IPS-18c (cell line): ENCODE data around the gene WWC2.

Experiments
- H3K4me3 ChIP-seq: 2 replicates; pipeline ENCODE4 v1.7.0; 2013; ENCODE audit warnings: low read depth, mild to moderate bottlenecking, low read length, moderate library complexity; ENCODE audit not compliant: insufficient read depth
- H3K9me3 ChIP-seq: one replicate; pipeline ENCODE4 v1.6.1; 2013; ENCODE audit warnings: mild to moderate bottlenecking, low read length, moderate library complexity; ENCODE audit not compliant: control insufficient read depth, insufficient read depth

WWC2 gene

DNA sequence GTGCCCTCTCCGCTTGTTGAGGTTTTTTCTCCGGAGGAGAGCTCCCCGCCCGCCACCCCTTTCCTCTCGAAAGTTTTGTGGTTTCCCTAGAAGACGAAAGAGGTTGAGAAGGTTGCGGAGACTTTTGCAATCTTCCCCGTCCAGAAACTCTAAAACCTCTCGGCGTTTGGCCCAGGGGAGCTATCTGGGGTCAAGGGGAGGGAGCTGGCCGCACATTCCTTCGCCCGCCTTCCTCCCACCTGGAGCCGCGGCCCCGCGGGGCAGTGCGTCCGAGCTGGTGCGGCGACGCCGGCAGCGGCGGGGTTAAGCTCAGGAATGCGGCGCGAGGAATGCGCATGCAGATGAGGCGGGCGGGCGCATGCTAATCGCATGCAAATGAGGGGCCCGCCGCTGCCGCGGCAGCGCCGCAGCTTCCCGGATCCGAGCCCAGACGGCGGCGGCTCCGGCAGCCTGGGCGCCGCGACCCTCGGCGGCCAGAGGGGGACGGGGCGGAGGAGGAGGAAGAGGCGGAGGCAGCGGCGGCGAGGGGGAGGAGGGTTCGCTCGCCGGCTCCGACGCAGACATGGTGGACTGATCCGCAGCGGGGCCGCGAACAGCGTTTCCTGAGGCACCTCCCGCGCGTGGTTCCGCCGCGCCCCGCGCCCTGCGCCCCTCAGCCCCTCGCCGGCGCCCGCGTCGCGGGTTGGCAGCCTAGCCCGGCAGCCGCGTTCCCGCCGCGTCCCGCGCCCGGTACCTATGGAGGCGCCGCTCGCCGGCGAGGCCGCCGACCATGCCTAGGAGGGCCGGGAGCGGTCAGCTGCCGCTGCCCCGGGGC is at the start of gene WWC2:
WWC2 (plus strand) TSS at position 535 of the 814 bp plus-strand sequence; CDS start at position 770, 235 bp downstream.
- Histone ChIP-seq H3K9me3 (no peaks in the 10 kb centered on the region), H3K4me3 (peak within 1 kb of the TSS; percentile 89)

DNA sequence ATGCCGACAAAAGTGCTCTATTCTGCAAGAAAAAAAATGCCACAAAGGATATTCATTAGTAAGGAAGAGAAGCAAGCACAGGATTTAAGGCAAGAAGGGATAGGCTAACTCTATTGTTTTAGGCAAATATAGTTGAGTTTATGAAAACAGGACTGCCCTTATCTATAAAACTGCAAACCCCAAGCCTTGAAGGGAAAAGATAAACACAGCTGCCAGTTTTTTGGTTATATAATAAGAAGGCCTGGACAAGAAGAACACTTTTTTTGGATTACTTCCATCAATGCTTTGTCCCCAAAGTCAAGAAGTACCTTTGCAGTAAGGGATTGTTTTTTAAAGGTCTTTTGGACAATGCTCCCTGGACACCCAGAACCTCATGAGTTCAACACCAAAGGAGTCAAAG is 45.4 kb upstream of the WWC2 start:
- Histone ChIP-seq H3K9me3 (peaks cover 2% of the 10 kb centered on the region), H3K4me3 (no peak overlapping the region)

DNA sequence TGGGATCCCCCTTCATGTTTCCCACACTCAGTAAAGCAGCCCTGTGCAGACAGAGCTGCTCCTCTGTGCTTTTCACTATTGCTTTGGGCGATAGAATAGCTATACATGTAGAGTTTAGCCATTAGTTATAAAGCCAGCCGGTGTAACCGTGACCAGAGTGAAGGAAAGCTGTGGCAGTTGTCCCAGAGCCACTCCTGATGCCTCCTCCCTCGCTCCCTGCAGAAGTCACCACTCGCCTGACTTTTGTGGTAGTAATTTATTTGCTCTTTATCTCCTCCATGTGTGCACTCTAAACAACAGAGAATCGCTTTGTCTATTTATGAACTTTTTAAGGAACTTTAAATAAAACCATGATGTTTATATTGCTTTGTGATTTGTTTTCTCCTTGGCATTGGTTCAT is 41.8 kb upstream of the WWC2 start:
- H3K9me3 ChIP-seq = peaks cover 2% of the 10 kb centered on the region
- H3K4me3 ChIP-seq = no peak overlapping the region

DNA sequence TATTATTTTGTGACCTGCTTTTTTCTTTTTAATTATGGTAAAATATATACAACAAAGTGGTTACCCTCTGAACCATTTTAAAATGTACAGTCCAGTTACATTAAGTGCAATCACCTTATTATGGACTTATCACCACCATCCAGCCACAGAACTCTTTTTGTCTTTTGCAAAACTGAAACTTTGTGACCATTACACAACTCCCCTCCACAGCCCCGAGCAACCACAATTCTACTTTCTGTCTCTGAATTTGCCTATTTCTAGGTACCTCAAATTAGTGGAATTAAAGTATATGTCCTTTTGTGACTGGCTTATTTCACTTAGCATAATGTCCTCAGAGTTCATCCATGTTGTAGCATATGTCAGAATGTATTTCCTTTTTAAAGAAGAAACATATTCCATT is 39.3 kb upstream of the WWC2 start:
- Histone ChIP-seq H3K4me3 (no peak overlapping the region), H3K9me3 (peaks cover 2% of the 10 kb centered on the region)

DNA sequence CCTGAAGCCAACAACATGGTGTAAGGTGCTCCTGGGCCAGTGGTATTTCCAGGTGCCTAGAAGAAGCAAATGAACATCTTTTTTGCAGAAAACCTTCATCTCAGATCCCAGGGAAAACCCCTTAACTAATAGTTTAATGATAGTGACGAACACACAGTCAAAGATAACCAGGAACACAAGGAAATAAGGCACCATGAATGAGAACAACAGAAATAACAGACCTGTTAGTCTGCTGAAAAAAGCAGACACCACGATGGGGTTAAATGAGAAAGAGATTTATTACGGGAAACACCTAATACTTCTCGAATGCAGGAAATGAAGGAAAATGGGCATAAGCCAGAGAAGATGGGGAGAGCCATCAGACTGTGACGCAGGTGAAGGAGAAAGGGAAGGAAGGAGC is 30.6 kb upstream of the WWC2 start:
- Histone ChIP-seq H3K4me3 (no peak overlapping the region), H3K9me3 (no peaks in the 10 kb centered on the region)

DNA sequence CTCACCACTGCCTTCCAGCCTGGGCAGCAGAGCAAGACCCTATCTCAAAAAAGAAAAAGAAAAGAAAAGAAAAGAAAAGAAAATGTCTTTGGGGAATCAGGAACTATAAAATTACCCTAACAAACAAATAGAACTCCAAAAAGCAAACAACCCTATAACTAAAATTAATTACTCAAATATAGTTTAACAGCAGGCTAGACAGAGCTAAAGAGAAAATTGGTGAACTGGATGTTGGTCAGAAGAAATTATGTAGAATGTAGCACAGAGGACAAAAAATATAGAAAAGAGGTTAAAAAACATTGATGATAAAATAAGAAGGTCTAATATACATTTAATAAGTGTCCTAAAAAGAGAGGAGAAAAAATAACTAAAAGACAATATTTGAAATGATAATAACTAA is 27.8 kb upstream of the WWC2 start:
- H3K4me3 ChIP-seq = no peak overlapping the region

DNA sequence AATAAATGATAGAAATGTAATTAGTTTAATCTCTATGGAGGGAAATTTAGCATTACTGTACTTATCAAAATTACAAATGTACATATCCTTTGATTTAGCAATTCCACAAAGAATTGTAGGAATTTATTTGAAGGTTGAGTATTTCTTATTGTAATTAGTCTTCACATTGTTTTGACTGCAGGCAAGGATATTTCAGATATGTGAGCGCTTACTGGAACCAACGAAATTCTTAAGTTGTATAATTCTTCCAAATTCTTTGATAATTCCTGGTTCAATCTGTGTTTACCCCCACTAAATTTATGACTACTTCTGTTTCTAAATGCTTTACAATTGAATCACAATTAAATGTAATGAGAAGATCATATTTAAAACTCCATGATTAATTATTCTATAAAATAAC is 26.9 kb upstream of the WWC2 start:
- H3K4me3 ChIP-seq = no peak overlapping the region
- H3K9me3 ChIP-seq = no peaks in the 10 kb centered on the region

More for the DNA sequence above, 27.8 kb upstream of the WWC2 start:
- no peaks in the 10 kb centered on the region for H3K9me3 ChIP-seq

DNA sequence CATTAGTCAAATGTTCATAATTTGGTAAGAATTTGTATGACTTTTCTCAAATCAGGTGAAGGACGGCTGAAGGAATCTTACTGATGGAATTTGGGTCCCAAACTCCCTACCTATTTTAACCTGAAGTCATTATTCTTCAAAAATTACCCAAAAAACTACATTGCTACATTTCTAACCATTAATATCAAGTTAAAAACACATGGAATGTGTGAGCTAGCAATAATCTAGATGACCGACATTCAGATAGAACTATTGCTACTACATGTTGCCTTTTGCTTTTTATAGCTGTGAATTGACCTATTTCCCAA is 25.3 kb upstream of the WWC2 start:
- Histone ChIP-seq H3K4me3 (no peak overlapping the region), H3K9me3 (no peaks in the 10 kb centered on the region)

DNA sequence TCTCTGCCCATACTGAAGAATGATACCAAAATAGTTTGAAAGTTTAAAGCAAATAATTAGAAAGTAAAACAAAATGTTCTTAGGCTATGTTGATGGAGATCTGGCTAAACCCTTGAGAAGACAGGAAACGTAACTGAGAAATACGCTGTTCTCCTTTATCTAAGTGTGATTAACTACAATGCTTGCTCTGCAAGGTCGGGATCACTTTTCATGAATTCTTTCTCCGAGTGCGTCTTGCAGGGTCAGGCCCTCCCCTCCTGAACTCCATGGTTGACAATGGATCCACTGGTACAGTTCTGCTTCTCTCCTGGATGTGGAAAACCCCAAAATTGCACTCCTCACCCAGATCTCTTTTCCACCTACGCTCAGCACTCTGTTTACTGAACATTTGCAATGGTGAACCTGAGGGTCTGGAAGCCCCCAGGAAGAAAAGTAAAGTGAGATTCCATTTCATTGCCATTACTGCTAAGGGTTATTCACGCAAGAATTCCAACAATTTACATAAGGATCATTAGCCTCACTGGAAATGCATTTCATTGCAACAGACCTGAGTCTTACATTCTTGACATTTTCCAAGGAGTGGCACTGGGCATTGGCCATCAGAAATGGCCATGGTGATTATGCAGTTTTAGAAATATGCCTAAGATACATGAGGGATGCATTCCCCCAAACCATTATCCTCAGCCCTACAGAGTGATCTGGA is 24.6 kb upstream of the WWC2 start:
- Histone ChIP-seq H3K4me3 (no peak overlapping the region), H3K9me3 (no peaks in the 10 kb centered on the region)

DNA sequence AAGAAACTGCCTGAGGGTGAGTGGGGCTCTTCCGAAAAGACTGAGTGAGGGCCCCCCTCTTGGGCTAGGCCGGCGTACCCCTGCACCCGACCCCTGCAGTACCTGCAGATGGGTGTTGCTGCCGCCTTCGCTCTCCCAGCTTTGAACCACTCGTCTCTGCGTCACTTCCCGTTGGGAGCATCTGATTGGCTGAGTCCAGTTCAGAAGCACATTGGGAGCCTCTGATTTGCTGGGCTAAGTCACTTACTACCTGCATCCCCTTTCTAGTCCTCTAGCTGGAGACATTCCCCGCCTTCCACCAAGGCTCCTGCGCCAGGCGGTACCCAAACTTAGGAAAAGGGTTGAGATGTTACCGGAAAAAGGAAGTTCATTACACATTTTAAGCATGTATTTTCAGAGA is 20.4 kb upstream of the WWC2 start:
- H3K9me3 ChIP-seq = no peaks in the 10 kb centered on the region
- H3K4me3 ChIP-seq = no peak overlapping the region

DNA sequence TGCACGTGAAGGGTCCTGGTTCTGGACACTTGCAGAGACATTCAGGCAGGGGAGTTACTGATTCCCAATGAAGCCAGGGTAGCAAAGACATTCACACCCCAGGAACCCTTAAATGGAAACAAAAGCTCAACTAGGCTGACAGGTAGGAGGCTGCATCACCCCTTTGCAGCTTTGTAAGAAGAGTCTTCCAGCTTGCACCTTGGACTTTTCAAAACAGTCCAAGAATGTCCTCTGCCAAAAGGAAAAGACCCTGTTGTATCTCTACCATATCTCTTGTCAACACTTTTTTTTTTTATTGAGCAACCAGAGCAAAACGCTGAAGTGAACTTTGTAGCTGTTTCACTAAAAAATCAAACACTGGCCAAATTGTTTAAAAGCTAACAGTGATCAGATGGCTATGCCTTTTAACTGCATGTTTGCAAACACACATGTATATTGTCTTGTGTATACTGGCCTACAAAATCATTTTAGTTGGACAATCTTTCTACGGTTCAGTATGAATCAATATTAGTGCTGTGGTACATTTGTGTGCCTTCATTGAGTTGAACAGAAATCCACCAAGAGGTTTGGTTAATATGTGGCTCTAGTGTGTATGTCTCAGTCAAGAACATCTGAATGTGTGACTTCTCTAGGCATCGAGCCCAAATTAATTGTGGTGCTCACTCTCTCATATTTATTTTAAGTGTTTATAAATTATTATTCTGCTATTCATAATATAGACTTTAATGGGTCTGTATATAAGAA is 18.5 kb upstream of the WWC2 start:
- Histone ChIP-seq H3K9me3 (no peaks in the 10 kb centered on the region), H3K4me3 (no peak overlapping the region)

DNA sequence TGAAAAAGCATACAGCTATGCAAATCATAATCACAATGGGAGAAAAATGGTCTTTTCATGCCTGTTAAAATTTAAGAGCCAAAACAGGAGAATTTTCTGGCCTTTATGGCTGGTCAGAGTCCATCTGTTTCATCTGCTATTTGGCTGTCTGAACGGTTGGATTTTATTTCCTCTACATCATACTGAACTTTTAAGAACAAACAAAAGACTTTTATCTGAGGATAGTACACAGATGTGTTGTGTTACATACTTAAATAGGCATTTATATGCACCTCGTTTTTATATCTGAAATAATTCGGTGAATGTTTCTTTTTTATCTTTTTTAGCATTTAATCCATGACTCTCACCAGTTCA is 18.0 kb upstream of the WWC2 start:
- Histone ChIP-seq H3K9me3 (no peaks in the 10 kb centered on the region), H3K4me3 (no peak overlapping the region)

DNA sequence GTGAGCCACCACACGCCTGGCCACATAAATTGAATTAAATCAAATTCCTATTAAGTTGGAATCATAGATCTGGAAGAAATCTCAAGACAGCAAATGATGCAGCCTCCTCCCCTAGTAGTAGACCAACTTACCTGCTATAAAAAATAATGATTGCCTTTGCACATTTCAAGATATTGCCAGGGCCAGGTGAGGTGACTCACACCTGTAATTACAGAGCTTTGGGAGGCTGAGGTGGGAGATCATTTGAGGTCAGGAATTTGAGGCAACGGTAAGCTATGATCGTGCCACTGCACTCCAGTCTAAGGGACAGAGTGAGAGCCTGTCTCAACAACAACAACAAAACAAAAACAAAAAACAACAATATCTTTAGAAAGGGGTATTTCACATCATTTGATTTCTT is 17.0 kb upstream of the WWC2 start:
- H3K9me3 ChIP-seq = no peaks in the 10 kb centered on the region
- H3K4me3 ChIP-seq = no peak overlapping the region

DNA sequence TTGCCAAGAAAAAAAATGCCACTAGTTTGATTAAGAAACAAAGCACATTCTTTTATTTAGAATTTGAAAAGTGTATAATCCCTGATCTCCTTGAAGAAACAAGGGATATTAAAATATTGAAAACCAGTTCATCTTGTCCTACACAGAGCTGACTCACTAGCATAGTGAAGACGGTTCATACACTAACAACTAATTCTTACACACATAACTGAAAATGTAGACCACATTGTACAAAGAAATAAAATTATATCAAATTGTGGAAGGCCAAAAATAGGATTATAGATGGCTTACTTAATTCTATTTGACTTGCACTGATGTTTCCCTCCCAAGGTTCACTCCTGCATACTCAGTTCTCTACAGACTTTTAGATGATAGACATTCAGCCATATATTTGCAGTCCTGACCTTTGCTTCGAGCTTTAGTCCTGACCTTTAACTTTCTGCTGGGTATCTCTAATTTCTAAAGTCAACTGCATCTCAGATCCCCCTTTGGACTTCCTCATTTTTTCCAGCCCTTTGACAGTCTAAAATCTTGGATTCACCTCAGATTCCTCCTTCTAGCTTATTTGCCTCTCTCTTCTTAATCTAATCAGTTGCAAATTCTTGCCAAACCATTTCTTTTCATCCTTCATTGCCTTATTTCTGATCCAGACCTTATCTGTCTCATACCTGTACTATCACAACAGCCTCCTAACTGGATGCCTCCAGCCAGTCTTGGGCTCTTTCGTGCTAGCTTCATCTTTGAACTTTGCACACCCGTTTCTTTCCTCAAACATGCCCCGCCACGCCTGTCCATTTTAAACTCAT is 4.5 kb upstream of the WWC2 start:
- no peaks in the 10 kb centered on the region for H3K9me3 ChIP-seq
- H3K4me3 ChIP-seq = no peak overlapping the region

DNA sequence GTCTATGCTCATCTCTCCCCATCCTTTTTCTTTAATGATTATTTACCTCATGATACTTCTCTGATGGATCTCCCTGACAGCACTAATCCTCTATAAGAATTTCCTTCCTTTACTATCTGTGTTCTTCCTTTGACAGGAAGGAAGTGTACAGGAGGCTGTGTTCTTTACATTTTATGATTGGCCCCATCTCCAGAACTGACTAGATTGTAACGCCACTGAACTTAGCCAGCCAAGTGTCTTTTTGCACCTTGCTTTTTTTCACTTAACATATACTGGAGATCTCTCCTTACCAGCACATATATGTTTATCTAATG is 3.9 kb upstream of the WWC2 start:
- Histone ChIP-seq H3K4me3 (no peak overlapping the region), H3K9me3 (no peaks in the 10 kb centered on the region)

DNA sequence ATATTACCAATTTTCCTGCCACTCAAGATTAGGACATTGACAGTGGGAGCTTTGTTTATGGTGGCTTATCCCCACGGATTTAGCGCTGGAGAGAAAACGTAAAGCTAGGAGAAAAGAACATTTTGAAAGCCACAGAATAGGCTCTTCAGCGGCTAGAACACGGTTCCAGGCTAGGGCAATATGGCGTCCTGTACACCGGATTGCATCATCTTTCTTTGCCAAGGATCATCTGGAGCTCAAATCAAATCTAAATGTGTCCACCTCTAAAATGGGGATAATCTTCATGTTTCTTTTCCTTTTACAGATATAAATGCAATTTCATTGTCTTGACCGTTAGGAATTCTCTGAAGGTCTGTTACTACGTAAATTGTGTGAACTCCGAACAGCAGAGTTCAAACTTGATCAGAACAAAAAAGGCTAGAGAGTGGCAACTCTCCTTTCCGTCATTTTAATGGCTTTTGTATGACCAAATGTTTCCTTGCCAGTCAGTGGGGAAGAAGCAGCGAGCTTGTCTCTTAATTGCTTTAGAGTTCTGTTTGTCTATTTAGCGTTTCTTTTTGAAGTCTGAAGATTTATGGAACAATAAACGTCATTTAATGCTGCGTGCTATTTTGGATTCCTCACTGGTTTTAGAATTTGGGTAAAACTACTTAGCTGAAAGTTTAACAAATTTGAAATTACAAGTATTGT is 2.6 kb upstream of the WWC2 start:
- Histone ChIP-seq H3K4me3 (no peak overlapping the region), H3K9me3 (no peaks in the 10 kb centered on the region)
